ENCODE measurements around the gene CACNA1B. TPM values are rescaled to one million over a fixed set of nuclear protein-coding genes. Genes with fewer than 3 reads are reported as not detected.

CACNA1B gene
- total and polyA plus RNA-seq, 2 of the 13 experiments (the other 11 are each of a cell fraction or from before 2014, with no cell fraction given), result under 0.01 to 0.04 TPM

DNA sequence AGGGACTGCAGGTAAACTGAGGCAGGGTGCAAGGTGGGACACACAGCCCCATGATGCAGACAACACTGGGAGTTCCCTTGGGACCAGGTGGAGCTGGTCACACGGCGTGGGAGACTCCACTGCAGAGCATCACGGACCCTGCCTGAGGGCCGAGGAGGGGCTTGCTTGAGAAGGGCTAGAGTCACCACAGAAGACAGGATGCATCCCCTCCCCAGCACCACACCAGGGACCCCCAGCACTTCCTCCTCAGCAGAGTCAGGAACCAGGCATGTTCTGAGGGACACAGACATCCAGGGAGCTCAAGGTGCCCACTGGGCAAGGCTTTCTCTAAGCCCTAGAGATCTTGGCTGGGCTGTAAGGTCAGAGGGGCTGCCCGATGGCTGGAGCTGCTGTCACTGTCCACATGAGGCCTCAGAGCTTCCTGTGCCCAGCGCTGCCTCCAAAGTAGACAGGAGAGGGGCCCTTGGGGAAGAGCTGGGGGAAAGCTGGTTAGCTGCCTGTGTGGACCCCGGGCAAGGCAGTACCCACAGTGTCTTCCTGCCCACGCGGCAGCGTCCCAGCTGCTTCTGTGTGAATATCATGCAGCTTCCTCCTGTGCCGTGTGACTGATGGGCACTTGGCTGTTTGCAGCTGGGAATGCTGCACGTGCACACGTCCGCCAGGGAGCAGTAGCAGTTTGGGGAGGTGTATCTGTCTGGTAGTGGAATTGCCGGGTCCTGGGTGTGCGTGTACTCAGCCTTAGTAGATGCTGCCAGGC lies 176.6 kb downstream of the CACNA1B start:
- no peaks in the 10 kb centered on the region for H3K79me2 ChIP-seq (ENCODE audit: insufficient read depth, low read length)
- H3K9me3 ChIP-seq (ENCODE audit: low read length), result no peaks in the 10 kb centered on the region
- ATAC-seq, result peak; percentile 36; the same call in 1 of the 3 replicates
- no TSS peak for BruUV-seq (replicated peaks)
- H3K27ac ChIP-seq (ENCODE audit: extremely low read length, insufficient read depth, low read length), result no peak overlapping the region
- H3K4me3 ChIP-seq (replicated peaks in 1 of 3; ENCODE audit: insufficient read depth in 1 of 3, low read depth in 2 of 3, low read length in 3 of 3), result no peak overlapping the region
- no peak for FAIRE-seq
- POLR2A ChIA-PET, result no interaction called here
- no peak for DNase-seq (ENCODE audit: low spot score)
- H3K9ac ChIP-seq (ENCODE audit: insufficient read depth, low read depth, low read length), result no peak overlapping the region
- H3K36me3 ChIP-seq (replicated peaks in 1 of 2; ENCODE audit: control insufficient read depth in 1 of 2, insufficient read depth in 2 of 2, low read length in 2 of 2), result no peaks in the 10 kb centered on the region
- WGBS (ENCODE audit: low lambda C conversion rate), result 25% methylated on average over 8 of the region's 16 CpGs
- in situ Hi-C loops (cut with HindIII; ENCODE audit: extremely low pct_ligation_motif_present, low pct_unique_long_range_greater_than_20kb), result no loop called here
- intact Hi-C loops (cut with micrococcal nuclease; ENCODE audit: unreplicated experiment), result no loop called here
- no peak for TF ChIP-seq TCF7 (IDR thresholded peaks at IDR 0.05; ENCODE audit: low read depth)
- TF ChIP-seq, protein P1, sequence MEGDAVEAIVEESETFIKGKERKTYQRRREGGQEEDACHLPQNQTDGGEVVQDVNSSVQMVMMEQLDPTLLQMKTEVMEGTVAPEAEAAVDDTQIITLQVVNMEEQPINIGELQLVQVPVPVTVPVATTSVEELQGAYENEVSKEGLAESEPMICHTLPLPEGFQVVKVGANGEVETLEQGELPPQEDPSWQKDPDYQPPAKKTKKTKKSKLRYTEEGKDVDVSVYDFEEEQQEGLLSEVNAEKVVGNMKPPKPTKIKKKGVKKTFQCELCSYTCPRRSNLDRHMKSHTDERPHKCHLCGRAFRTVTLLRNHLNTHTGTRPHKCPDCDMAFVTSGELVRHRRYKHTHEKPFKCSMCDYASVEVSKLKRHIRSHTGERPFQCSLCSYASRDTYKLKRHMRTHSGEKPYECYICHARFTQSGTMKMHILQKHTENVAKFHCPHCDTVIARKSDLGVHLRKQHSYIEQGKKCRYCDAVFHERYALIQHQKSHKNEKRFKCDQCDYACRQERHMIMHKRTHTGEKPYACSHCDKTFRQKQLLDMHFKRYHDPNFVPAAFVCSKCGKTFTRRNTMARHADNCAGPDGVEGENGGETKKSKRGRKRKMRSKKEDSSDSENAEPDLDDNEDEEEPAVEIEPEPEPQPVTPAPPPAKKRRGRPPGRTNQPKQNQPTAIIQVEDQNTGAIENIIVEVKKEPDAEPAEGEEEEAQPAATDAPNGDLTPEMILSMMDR (CRISPR knock-in tag; IDR thresholded peaks at IDR 0.05), result peak; percentile 24; the same call in 1 of the 2 replicates
- no peaks in the 10 kb centered on the region for H3K4me1 ChIP-seq (ENCODE audit: insufficient read depth, low read length)
- no peak overlapping the region for H3K4me2 ChIP-seq (ENCODE audit: low read depth, low read length)
- H4K20me1 ChIP-seq (ENCODE audit: insufficient read depth, low read length), result no peaks in the 10 kb centered on the region
- H2AFZ ChIP-seq (ENCODE audit: low read length), result no peak overlapping the region
- CTCF ChIA-PET (ENCODE audit: low intra/inter-chr PET ratio, low total read pairs), result no interaction called here
- peaks cover 9 to 62% of the 10 kb centered on the region in 2 experiments for H3K27me3 ChIP-seq (ENCODE audit: control insufficient read depth in 1 of 2, insufficient read depth in 2 of 2, low read length in 2 of 2)

DNA sequence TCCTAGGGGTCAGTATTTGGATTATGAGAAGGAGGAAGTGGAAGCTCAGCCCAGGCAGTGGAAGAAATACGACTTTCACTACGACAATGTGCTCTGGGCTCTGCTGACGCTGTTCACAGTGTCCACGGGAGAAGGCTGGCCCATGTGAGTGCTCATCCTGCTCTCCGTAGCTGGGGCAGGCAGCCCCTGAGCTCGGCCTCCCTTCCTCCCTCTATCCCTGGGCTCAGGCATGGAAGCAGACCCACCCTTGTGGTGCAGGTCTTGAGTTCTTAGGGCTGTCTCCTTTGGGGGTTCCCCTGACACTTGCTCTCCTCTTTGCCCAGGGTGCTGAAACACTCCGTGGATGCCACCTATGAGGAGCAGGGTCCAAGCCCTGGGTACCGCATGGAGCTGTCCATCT lies 180.1 kb downstream of the CACNA1B start:
- H2AFZ ChIP-seq (ENCODE audit: low read length), result no peak overlapping the region
- POLR2A ChIA-PET, result no interaction called here
- H3K79me2 ChIP-seq (ENCODE audit: insufficient read depth, low read length), result no peaks in the 10 kb centered on the region
- H3K4me1 ChIP-seq (ENCODE audit: insufficient read depth, low read length), result no peaks in the 10 kb centered on the region
- FAIRE-seq (no peak), DNase-seq (ENCODE audit: low spot score) (no peak), ATAC-seq (no peak)
- no TSS peak for BruUV-seq (replicated peaks)
- no peaks in the 10 kb centered on the region for H3K36me3 ChIP-seq (replicated peaks in 1 of 2; ENCODE audit: control insufficient read depth in 1 of 2, insufficient read depth in 2 of 2, low read length in 2 of 2)
- in situ Hi-C loops (cut with HindIII; ENCODE audit: extremely low pct_ligation_motif_present, low pct_unique_long_range_greater_than_20kb) (no loop called here), intact Hi-C loops (cut with micrococcal nuclease; ENCODE audit: unreplicated experiment) (no loop called here)
- CTCF ChIA-PET (ENCODE audit: low intra/inter-chr PET ratio, low total read pairs), result no interaction called here
- peaks cover 7 to 36% of the 10 kb centered on the region in 2 experiments; a peak in 4 of 5 replicates for H3K27me3 ChIP-seq (ENCODE audit: control insufficient read depth in 1 of 2, insufficient read depth in 2 of 2, low read length in 2 of 2)
- no peak overlapping the region for H3K27ac ChIP-seq (ENCODE audit: extremely low read length, insufficient read depth, low read length)
- WGBS (ENCODE audit: low lambda C conversion rate), result 9% methylated on average over 8 of the region's 8 CpGs
- H3K4me3 ChIP-seq (replicated peaks in 1 of 3; ENCODE audit: insufficient read depth in 1 of 3, low read depth in 2 of 3, low read length in 3 of 3), result no peak overlapping the region
- no peaks in the 10 kb centered on the region for H3K9me3 ChIP-seq (ENCODE audit: low read length)
- H3K4me2 ChIP-seq (ENCODE audit: low read depth, low read length), result no peak overlapping the region
- H4K20me1 ChIP-seq (ENCODE audit: insufficient read depth, low read length), result no peaks in the 10 kb centered on the region
- no peak overlapping the region for H3K9ac ChIP-seq (ENCODE audit: insufficient read depth, low read depth, low read length)
- TF ChIP-seq ZNF749 (CRISPR knock-in tag; IDR thresholded peaks at IDR 0.05; ENCODE audit: borderline replicate concordance) (no peak), TBP (CRISPR knock-in tag; IDR thresholded peaks at IDR 0.05) (no peak), ZNF549 (CRISPR knock-in tag; IDR thresholded peaks at IDR 0.05) (no peak), NFKBIZ (CRISPR knock-in tag; IDR thresholded peaks at IDR 0.05) (no peak), IRF2 (CRISPR knock-in tag; IDR thresholded peaks at IDR 0.05) (no peak), ZNF567 (CRISPR knock-in tag; IDR thresholded peaks at IDR 0.05; ENCODE audit: borderline replicate concordance) (no peak)
- TF ChIP-seq, protein P2, sequence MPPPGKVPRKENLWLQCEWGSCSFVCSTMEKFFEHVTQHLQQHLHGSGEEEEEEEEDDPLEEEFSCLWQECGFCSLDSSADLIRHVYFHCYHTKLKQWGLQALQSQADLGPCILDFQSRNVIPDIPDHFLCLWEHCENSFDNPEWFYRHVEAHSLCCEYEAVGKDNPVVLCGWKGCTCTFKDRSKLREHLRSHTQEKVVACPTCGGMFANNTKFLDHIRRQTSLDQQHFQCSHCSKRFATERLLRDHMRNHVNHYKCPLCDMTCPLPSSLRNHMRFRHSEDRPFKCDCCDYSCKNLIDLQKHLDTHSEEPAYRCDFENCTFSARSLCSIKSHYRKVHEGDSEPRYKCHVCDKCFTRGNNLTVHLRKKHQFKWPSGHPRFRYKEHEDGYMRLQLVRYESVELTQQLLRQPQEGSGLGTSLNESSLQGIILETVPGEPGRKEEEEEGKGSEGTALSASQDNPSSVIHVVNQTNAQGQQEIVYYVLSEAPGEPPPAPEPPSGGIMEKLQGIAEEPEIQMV (CRISPR knock-in tag; IDR thresholded peaks at IDR 0.05; ENCODE audit: low read depth), result no peak
- TF ChIP-seq, protein P3, sequence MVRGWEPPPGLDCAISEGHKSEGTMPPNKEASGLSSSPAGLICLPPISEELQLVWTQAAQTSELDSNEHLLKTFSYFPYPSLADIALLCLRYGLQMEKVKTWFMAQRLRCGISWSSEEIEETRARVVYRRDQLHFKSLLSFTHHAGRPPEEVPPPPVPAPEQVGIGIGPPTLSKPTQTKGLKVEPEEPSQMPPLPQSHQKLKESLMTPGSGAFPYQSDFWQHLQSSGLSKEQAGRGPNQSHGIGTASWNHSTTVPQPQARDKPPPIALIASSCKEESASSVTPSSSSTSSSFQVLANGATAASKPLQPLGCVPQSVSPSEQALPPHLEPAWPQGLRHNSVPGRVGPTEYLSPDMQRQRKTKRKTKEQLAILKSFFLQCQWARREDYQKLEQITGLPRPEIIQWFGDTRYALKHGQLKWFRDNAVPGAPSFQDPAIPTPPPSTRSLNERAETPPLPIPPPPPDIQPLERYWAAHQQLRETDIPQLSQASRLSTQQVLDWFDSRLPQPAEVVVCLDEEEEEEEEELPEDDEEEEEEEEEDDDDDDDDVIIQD (CRISPR knock-in tag; IDR thresholded peaks at IDR 0.05; ENCODE audit: low read depth), result no peak
- TF ChIP-seq, protein P4, sequence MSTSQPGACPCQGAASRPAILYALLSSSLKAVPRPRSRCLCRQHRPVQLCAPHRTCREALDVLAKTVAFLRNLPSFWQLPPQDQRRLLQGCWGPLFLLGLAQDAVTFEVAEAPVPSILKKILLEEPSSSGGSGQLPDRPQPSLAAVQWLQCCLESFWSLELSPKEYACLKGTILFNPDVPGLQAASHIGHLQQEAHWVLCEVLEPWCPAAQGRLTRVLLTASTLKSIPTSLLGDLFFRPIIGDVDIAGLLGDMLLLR (CRISPR knock-in tag; IDR thresholded peaks at IDR 0.05), result no peak

Data from HepG2 (cell line).